HG02642 (cell line): Measurements from ENCODE around the gene KDM2A.
"Not testable (repeated sequence)": the region's sequence is repeated elsewhere in the genome, so short reads cannot be mapped to it uniquely, and the experiment has no call there.

ENCODE experiments used
- ATAC-seq: cut with Tn5 transposase; IDR thresholded peaks from one replicate; pipeline ENCODE4 v1.9.1; 2021; ENCODE audit warnings: mild to moderate bottlenecking; ENCODE audit not compliant: unreplicated experiment, poor library complexity

KDM2A gene

GRCh38 chr11:67255353-67255752, 136.3 kb downstream of the KDM2A start:
- no peak for ATAC-seq

- no peak for ATAC-seq
These were observed 136.8 kb downstream of the KDM2A start for GRCh38 chr11:67255864-67256263.

GRCh38 chr11:67256477-67257135, 137.5 kb downstream of the KDM2A start:
- no peak for ATAC-seq

- no peak for ATAC-seq
These were observed 141.3 kb downstream of the KDM2A start for GRCh38 chr11:67260406-67260805.

GRCh38 chr11:67260885-67261639, 142.0 kb downstream of the KDM2A start:
- ATAC-seq, result not testable (repeated sequence)

- no peak for ATAC-seq
These were observed 142.5 kb downstream of the KDM2A start for GRCh38 chr11:67261640-67261945.

GRCh38 chr11:67261946-67262681, 143.1 kb downstream of the KDM2A start:
- ATAC-seq, result no peak

- ATAC-seq, result peak; percentile 32
These were observed 143.9 kb downstream of the KDM2A start for GRCh38 chr11:67262731-67263675.

GRCh38 chr11:67264260-67264659, 145.2 kb downstream of the KDM2A start:
- no peak for ATAC-seq

GRCh38 chr11:67264877-67265632, 146.0 kb downstream of the KDM2A start:
- ATAC-seq, result no peak

- peak; percentile 44 for ATAC-seq
These were observed 146.8 kb downstream of the KDM2A start for GRCh38 chr11:67265633-67266448.

- ATAC-seq, result peak; percentile 21
These were observed 147.6 kb downstream of the KDM2A start, which contains the start of gene GRK2 for GRCh38 chr11:67266449-67267187. Gene GRK2, plus strand, starts transcription at chr11:67266473. Its CDS starts 227 bp downstream, at chr11:67266700.

GRCh38 chr11:67267188-67268080, 148.4 kb downstream of the KDM2A start:
- no peak for ATAC-seq

GRCh38 chr11:67268081-67268961, 149.3 kb downstream of the KDM2A start:
- ATAC-seq, result no peak

GRCh38 chr11:67268962-67269268, 149.9 kb downstream of the KDM2A start:
- no peak for ATAC-seq
